Body of pancreas (tissue), 4 donors: Measurements from ENCODE around the gene GSG1L. TPM values are rescaled to one million over a fixed set of nuclear protein-coding genes. Genes with fewer than 3 reads are reported as not detected.

Experiments used
- ATAC-seq: fragments of 150-250 bp; one replicate; pipeline ENCODE4 v1.9.1; 2016
- DNase-seq, 4 donors: peaks; one replicate each; pipeline ENCODE4 v3.0.0-alpha.2; 2019
- H3K27ac ChIP-seq, 4 donors: fragments of 200-600 bp; sonication (generic); 1 replicate in 3 of 4; 2 replicates in 1 of 4; pipeline versions ENCODE4 v1.5.1 to v1.6.1; 2016 to 2019; ENCODE audit warnings: mild to moderate bottlenecking in 1 of 4, mixed read lengths in 1 of 4, moderate library complexity in 1 of 4
- H3K27me3 ChIP-seq, 2 donors: fragments of 200-600 bp; sonication (generic); one replicate each; pipeline ENCODE4 v1.6.0; 2016; ENCODE audit warnings: mild to moderate bottlenecking in 1 of 2
- H3K36me3 ChIP-seq, 2 donors: fragments of 200-600 bp; sonication (generic); replicated peaks in 1 of 2; 2 replicates each; pipeline ENCODE4 v1.5.1; 2016; ENCODE audit warnings: low read depth in 2 of 2; ENCODE audit not compliant: insufficient read depth in 1 of 2
- H3K4me1 ChIP-seq: fragments of 200-600 bp; sonication (generic); one replicate; pipeline ENCODE4 v1.6.0; 2016
- H3K4me3 ChIP-seq, 2 donors: fragments of 200-600 bp; sonication (generic); 1 replicate in 1 of 2; 2 replicates in 1 of 2; pipeline ENCODE4 v1.5.1; 2016 to 2019
- H3K9me3 ChIP-seq, 3 donors: fragments of 200-600 bp; sonication (generic); 1 replicate in 2 of 3; 2 replicates in 1 of 3; pipeline ENCODE4 v1.5.1; 2016
- POLR2A ChIP-seq, 3 donors: fragments of 450-650 bp; IDR thresholded peaks; one replicate each; pipeline ENCODE4 v1.6.1; 2016; ENCODE audit warnings: antibody characterized with exemption in 3 of 3, mild to moderate bottlenecking in 2 of 3
- WGBS, 2 donors: methylation state at CpG; one replicate each; pipeline ENCODE4 v1.1.5; 2017; 5-methylcytosine and 5-hydroxymethylcytosine counted together
- intact Hi-C: fragments of 100-400 bp; cut with DNase I; formaldehyde crosslinking; loops from one replicate; pipeline ENCODE4 v1.15.1; 2023
- total RNA-seq, 2 donors: library from RNA; depleted of rRNA; stranded (reverse); fragments of >200 nt; gene quantifications; one replicate each; pipeline ENCODE4 v1.1.0, GENCODE V29; 2016
- TF ChIP-seq, protein P1 (sequence below), 7 experiments: fragments of 450-650 bp in 4 of 7; fragments of 200-600 bp in 3 of 7; sonication (generic) in 3 of 7; IDR thresholded peaks; one replicate each; pipeline ENCODE4 v1.5.1; 2016 to 2019; ENCODE audit warnings: antibody characterized with exemption in 7 of 7

GSG1L gene
- total RNA-seq, 2 donors from 2014 or later, result not detected

DNA sequence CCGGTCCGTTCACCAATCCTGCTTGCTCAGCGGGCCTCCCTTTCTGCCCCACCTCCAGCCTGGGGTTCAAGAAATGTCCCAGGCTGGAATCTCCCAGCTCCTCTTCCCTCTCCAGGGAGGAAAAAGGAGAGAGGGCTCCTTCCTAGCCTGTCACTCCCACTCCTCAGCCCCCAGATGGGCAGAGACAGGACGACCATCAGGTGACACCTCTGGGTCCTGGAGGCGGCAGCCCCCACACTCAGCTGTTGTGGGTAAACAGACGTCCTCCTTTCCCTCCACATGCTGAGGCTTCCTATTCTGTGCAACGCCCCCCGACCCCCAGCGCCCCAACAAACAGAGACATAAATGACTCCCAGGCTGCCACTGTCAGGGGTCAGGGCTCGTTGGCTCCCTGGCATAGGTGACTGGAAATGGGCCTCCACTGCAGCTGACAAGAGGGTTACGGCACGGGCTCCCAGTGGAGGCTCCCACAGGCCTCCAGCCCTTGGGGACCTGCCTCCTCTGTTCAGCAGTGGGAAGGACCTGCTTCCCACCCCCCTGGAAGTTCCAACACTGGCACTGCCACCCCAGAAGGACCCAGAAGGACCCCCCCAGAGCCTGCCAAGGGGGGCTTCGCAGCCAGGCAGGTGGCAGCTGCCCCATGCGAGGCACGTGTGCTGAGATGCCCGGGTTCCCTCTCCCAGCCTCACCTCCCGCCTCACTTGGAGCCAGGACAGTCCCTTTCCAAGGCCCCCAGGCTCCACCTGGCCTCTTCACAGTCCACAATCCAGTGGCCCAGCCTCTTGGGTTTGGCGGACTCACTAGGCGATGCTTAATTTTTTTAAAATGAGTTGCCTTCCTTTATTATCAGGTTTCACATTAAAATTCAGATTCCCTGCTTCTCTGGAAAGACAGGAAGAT lies 281.3 kb downstream of the GSG1L start:
- 44 to 57% methylated on average over 17 to 19 of the region's 19 CpGs for WGBS, 2 donors
- peaks cover 0 to 2% of the 10 kb centered on the region in 2 donors for H3K36me3 ChIP-seq
- no peak for ATAC-seq
- H3K27me3 ChIP-seq, result no peaks in the 10 kb centered on the region
- no peaks in the 10 kb centered on the region for H3K4me1 ChIP-seq
- H3K27ac ChIP-seq, result no peak overlapping the region
- no peak overlapping the region for H3K4me3 ChIP-seq
- no peak for DNase-seq
- H3K9me3 ChIP-seq, result no peaks in the 10 kb centered on the region
- intact Hi-C loops, result no loop called here
- TF ChIP-seq POLR2A (IDR thresholded peaks at IDR 0.05), result no peak
- TF ChIP-seq, protein P1, sequence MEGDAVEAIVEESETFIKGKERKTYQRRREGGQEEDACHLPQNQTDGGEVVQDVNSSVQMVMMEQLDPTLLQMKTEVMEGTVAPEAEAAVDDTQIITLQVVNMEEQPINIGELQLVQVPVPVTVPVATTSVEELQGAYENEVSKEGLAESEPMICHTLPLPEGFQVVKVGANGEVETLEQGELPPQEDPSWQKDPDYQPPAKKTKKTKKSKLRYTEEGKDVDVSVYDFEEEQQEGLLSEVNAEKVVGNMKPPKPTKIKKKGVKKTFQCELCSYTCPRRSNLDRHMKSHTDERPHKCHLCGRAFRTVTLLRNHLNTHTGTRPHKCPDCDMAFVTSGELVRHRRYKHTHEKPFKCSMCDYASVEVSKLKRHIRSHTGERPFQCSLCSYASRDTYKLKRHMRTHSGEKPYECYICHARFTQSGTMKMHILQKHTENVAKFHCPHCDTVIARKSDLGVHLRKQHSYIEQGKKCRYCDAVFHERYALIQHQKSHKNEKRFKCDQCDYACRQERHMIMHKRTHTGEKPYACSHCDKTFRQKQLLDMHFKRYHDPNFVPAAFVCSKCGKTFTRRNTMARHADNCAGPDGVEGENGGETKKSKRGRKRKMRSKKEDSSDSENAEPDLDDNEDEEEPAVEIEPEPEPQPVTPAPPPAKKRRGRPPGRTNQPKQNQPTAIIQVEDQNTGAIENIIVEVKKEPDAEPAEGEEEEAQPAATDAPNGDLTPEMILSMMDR (IDR thresholded peaks at IDR 0.05), result no peak

DNA sequence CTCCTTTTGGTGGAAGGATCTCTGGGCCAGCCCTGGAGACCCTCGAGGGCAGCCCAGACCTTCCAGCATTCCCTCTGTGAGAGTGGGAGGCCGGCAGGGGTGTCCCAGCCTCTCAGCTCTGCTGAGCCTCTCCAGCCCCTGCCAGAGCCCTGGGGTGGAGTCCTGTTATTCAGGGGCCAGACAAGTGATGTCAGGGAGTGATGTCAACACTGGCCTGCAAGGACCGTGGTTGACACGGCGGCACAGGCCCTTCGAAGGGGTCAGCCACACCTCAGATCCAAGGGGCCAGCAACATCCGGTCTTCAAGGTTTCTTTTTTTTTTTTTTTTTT lies 282.4 kb downstream of the GSG1L start:
- Histone ChIP-seq H3K4me3 (no peak overlapping the region), H3K27me3 (no peaks in the 10 kb centered on the region), H3K36me3 (peaks cover 0 to 2% of the 10 kb centered on the region in 2 donors), H3K9me3 (no peaks in the 10 kb centered on the region), H3K27ac (no peak overlapping the region), H3K4me1 (no peaks in the 10 kb centered on the region)
- TF ChIP-seq POLR2A (IDR thresholded peaks at IDR 0.05), result no peak
- TF ChIP-seq, protein P1 (IDR thresholded peaks at IDR 0.05), result no peak
- 41 to 53% methylated on average over 6 to 7 of the region's 7 CpGs for WGBS, 2 donors
- DNase-seq (no peak), ATAC-seq (no peak)
- intact Hi-C loops, result no loop called here

DNA sequence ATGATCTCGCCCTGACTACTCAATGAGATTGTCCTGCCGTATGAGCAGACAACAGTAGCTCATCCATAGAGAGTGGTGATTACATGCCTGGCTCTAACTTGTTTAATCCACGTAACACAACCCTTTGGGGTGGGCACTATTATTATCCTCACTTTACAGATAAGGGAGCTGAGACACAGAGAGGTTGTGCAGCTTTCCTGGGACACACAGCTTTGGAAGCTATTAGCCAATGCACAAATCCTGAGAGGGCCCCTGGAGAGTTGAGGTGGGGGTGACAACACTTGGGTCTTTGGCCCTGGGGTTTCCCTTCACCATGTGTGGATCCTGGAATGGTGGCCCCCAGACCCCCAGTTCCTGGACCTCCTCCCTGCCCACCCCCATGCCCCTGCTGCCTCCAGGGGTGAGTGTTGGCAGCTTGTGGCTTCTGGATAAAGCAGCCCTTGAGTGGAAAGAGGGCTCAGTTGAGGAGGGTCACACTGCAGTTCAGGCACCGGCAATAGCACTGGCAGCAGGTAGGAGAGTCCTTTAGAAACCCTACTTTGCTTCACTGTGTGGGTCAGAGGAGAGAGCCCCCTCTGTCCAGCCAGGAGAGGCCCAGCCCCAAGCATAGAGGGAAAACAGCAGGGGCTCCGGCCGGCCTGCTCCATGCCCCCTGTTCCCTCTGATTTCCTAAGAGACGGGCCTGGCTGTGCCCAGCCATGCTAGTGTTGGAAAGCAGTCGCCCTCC lies 282.9 kb downstream of the GSG1L start:
- WGBS, 2 donors, result 69 to 88% methylated on average over 4 to 8 of the region's 8 CpGs
- Histone ChIP-seq H3K4me3 (no peak overlapping the region), H3K27me3 (no peaks in the 10 kb centered on the region), H3K9me3 (no peaks in the 10 kb centered on the region), H3K27ac (no peak overlapping the region), H3K36me3 (peaks cover 0 to 2% of the 10 kb centered on the region in 2 donors), H3K4me1 (no peaks in the 10 kb centered on the region)
- ATAC-seq (no peak), DNase-seq (no peak)
- intact Hi-C loops, result no loop called here
- no peak for TF ChIP-seq POLR2A (IDR thresholded peaks at IDR 0.05)
- TF ChIP-seq, protein P1 (IDR thresholded peaks at IDR 0.05), result no peak

DNA sequence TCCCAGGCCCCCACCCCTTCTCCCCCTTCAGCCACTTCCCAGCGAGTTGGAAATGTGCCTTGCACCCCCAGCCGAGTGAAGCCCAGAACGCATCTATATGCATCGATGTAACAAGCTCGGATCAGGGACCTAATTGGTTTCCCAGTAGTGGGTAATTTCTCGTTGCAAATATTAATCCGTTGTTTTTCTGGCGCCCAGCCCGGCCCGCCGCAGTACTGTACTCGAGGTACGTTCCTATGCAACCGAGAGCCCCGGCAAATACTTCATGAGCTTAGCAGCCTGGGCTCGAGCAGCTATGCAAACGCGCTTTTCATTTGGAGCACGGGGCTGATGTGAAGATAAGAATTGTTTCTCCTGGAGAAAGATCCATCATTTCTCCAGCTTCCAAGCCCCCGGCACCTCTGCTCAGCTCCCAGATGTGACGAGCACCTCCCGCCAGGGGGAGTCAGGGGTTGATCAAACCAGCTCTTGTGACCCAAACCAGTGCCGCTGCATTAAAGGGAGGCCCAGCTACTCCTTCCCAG lies 283.8 kb downstream of the GSG1L start:
- H3K27ac ChIP-seq, result no peak overlapping the region
- H3K4me1 ChIP-seq, result no peaks in the 10 kb centered on the region
- DNase-seq, result peak in 2 of 4 donors; percentile 16 to 17
- TF ChIP-seq POLR2A (IDR thresholded peaks at IDR 0.05), result no peak
- TF ChIP-seq, protein P1 (IDR thresholded peaks at IDR 0.05), result no peak
- H3K4me3 ChIP-seq, result no peak overlapping the region
- H3K9me3 ChIP-seq, result no peaks in the 10 kb centered on the region
- WGBS, 2 donors, result 75% methylated on average over 22 to 23 of the region's 23 CpGs
- ATAC-seq, result no peak
- no peaks in the 10 kb centered on the region for H3K27me3 ChIP-seq
- peaks cover 0 to 2% of the 10 kb centered on the region in 2 donors for H3K36me3 ChIP-seq
- intact Hi-C loops, result no loop called here
